Stimulated activated effector memory CD8-positive, alpha-beta T cell treated with anti-CD3 and anti-CD28 coated beads, Interleukin-12 subunit alpha, Interleukin-12 subunit beta, amount 100 ng/mL, for 72 hours (primary cell): ENCODE measurements around the gene ZNF292.
A peak's percentile ranks its signal among the peaks of the same experiment; 100 is the strongest.
"Not testable (repeated sequence)": the region's sequence is repeated elsewhere in the genome, so short reads cannot be mapped to it uniquely, and the experiment has no call there.

Experiments used
- ATAC-seq: fragments of 150-1000 bp; cut with Tn5 transposase; 2 replicates; pipeline ENCODE4 v1.10.0; 2021
- DNase-seq, 2 donors: peaks; one replicate each; pipeline ENCODE4 v3.0.0; 2021 to 2022; ENCODE audit warnings: low spot score in 2 of 2
- H3K27ac Mint-ChIP-seq: one replicate; pipeline ENCODE4 v1.8.0; 2022; ENCODE audit warnings: mild to moderate bottlenecking, mixed read lengths
- H3K36me3 Mint-ChIP-seq: one replicate; pipeline ENCODE4 v1.8.0; 2022; ENCODE audit warnings: mild to moderate bottlenecking, mixed read lengths
- H3K4me1 Mint-ChIP-seq: one replicate; pipeline ENCODE4 v1.8.0; 2022; ENCODE audit warnings: mixed read lengths
- H3K4me3 Mint-ChIP-seq: one replicate; pipeline ENCODE4 v1.8.0; 2022; ENCODE audit warnings: mild to moderate bottlenecking, mixed read lengths
- H3K9me3 Mint-ChIP-seq: one replicate; pipeline ENCODE4 v1.8.0; 2022; ENCODE audit warnings: mixed read lengths

Gene ZNF292

DNA sequence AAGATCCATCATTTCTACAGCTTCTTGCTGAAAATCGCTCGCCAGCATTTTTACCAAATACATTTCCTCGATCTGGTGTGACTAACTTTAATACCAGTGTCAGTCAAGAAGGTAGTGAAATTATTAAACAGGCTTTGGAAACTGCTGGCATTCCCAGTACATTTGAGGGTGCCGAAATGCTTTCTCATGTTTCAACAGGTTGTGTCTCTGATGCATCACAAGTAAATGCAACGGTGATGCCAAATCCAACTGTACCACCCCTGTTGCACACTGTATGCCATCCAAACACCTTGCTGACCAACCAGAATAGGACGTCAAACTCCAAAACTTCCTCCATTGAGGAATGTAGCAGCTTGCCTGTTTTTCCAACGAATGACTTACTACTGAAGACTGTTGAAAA, 102.6 kb downstream of the ZNF292 start:
- H3K4me1 Mint-ChIP-seq: peaks cover 25% of the 10 kb centered on the region
- no peak overlapping the region for H3K4me3 Mint-ChIP-seq
- ATAC-seq: no peak
- H3K9me3 Mint-ChIP-seq: peaks cover 11% of the 10 kb centered on the region
- peaks cover 97% of the 10 kb centered on the region for H3K36me3 Mint-ChIP-seq
- DNase-seq: no peak
- no peak overlapping the region for H3K27ac Mint-ChIP-seq

DNA sequence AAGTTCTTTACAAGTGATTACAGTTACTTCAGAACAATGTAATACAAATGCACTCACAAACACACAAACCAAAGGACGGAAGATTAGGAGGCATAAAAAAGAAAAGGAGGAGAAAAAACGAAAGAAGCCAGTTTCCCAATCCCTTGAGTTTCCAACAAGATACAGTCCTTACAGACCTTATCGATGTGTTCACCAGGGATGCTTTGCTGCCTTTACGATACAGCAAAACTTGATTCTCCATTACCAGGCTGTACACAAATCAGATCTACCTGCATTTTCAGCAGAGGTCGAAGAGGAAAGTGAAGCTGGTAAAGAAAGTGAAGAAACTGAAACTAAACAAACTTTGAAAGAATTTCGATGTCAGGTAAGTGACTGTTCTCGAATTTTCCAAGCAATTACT, 104.4 kb downstream of the ZNF292 start:
- Mint-ChIP-seq H3K4me3 (no peak overlapping the region), H3K4me1 (peaks cover 25% of the 10 kb centered on the region), H3K36me3 (peaks cover 89% of the 10 kb centered on the region), H3K27ac (peak overlapping the region; percentile 83), H3K9me3 (peaks cover 11% of the 10 kb centered on the region)
- DNase-seq: no peak
- ATAC-seq: no peak

DNA sequence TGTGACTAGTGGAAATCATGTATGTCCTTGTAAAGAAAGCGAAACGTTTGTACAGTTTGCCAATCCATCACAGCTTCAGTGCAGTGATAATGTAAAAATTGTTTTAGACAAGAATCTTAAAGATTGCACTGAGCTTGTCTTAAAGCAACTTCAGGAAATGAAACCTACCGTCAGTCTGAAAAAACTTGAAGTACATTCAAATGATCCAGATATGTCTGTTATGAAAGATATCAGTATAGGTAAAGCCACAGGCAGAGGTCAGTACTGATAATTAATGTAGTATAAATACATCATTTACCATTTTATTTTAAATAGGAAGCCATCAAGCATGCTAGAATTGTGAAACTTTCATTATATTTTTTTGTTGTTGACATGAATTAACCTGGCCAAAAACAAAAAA, 106.2 kb downstream of the ZNF292 start:
- no peak for DNase-seq
- peaks cover 83% of the 10 kb centered on the region for H3K36me3 Mint-ChIP-seq
- peak overlapping the region; percentile 33 for H3K27ac Mint-ChIP-seq

DNA sequence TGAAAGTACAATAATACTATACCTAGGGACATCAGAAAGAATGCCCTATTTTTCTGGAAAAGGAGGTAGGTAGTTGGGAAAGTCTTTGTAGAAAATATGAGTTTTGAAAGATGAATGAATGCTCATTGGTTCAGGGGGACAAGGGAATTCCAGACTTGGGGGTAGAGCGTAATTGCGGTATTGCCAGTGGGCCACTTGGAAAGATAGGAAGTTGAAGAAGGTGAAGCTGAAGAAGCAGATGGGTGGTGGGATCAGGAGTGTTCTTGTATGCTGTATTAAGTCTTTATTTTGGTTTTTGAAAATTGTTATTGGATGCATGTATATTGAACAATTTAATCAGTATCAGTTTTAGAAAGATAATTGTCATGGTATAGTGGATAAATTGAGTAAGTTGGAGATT, 109.1 kb downstream of the ZNF292 start:
- peaks cover 11% of the 10 kb centered on the region for H3K9me3 Mint-ChIP-seq
- H3K4me1 Mint-ChIP-seq: peaks cover 24% of the 10 kb centered on the region
- peaks cover 76% of the 10 kb centered on the region for H3K36me3 Mint-ChIP-seq
- H3K4me3 Mint-ChIP-seq: no peak overlapping the region
- DNase-seq: no peak
- H3K27ac Mint-ChIP-seq: peak overlapping the region; percentile 61
- ATAC-seq: no peak

More for the DNA sequence above, 106.2 kb downstream of the ZNF292 start:
- Mint-ChIP-seq H3K4me1 (peaks cover 25% of the 10 kb centered on the region), H3K4me3 (no peak overlapping the region), H3K9me3 (peaks cover 11% of the 10 kb centered on the region)
- no peak for ATAC-seq

DNA sequence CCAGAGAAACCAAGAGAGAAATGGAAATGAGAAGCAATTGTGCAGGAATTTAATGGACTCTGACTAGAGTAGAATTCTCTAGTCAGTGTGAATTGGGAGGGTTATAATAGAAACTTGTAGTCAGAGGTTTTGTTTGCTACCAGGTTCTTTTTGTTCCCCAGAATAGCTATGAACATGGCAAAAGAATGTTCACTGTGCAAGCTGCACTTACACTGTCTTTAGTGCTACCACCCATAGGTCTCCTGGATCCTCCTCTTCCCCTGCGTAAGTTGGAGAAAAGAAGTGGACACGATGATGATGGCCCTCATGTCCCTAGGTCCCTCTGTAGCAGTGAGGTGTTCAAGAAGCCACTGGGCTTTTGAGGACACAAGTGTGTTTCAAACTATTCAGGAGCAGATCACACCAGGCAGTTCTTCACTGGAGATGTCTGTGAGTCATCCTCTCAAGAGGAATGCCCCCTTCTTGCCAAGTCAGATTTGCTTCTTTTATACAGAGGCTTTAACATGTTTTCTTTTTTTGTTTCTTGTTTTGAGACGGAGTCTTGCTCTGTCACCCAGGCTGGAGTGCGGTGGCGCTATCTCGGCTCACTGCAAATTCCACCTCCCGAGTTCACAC, 119.4 kb downstream of the ZNF292 start:
- Mint-ChIP-seq H3K4me3 (no peak overlapping the region), H3K27ac (no peak overlapping the region), H3K9me3 (no peaks in the 10 kb centered on the region), H3K4me1 (peaks cover 8% of the 10 kb centered on the region), H3K36me3 (peaks cover 7% of the 10 kb centered on the region)
- ATAC-seq (peak; percentile 58), DNase-seq (no peak)

DNA sequence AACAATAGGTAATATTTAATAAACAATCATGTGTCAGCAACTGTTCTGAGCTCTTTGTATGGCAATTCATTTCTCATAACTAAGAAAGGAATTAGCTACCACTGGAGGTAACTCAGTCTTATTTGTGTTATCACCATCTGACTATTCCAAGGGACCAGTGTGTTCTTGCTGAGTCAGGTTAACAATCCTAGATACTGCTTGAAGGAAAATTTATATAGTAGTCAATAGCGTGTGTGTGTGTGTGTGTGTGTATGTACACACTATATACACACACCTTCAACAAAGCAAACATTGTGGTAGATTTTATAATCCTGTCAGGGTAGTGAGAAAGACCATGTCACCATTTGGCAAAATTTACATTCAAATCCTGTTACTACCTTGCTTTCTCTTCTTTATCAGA, 121.3 kb downstream of the ZNF292 start:
- H3K4me1 Mint-ChIP-seq: peaks cover 8% of the 10 kb centered on the region
- H3K4me3 Mint-ChIP-seq: no peak overlapping the region
- peak overlapping the region; percentile 67 for H3K27ac Mint-ChIP-seq
- ATAC-seq (no peak), DNase-seq (no peak)
- no peaks in the 10 kb centered on the region for H3K36me3 Mint-ChIP-seq
- H3K9me3 Mint-ChIP-seq: no peaks in the 10 kb centered on the region

DNA sequence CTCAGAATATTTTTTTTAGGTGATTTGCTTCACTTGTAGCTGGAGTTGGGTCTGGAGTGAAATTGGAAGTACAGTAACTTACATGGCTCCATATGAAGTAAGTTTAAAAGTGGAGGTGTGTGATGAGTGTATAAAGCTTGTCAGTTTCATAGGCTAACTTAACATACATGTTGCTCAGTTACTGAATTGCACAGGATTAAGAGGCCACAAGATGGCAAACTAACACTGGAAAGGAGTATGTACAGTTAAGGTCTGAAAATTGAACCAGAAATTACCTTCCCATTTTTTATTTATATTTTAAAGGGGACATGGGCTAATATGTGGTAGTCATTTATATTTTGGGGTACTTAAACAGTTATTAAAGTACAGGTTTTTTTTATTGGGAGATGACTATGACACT, 121.8 kb downstream of the ZNF292 start:
- no peak overlapping the region for H3K27ac Mint-ChIP-seq
- no peaks in the 10 kb centered on the region for H3K9me3 Mint-ChIP-seq
- no peak for DNase-seq
- ATAC-seq: no peak
- no peak overlapping the region for H3K4me3 Mint-ChIP-seq
- H3K36me3 Mint-ChIP-seq: no peaks in the 10 kb centered on the region
- H3K4me1 Mint-ChIP-seq: peaks cover 8% of the 10 kb centered on the region

DNA sequence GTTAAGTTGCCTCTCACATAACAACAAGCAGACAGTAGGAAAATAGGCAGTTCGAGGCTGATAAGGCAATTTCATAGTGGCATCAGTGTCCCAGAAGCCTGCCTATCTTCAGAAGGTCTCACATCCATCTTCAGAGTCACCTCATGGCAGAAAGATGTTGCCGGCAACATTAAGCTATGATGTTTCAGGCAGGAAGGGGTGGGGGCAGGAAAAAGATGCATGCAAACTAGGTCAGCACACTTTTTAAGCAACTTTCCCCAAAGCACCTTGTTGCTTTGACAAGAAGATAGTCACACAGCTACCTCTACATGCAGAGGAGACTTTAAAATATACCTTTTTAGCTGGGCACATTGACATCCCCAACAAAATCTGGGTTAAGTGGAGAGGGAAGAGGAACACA, 123.8 kb downstream of the ZNF292 start:
- Mint-ChIP-seq H3K27ac (peak overlapping the region; percentile 44), H3K36me3 (no peaks in the 10 kb centered on the region), H3K9me3 (no peaks in the 10 kb centered on the region), H3K4me1 (peaks cover 8% of the 10 kb centered on the region), H3K4me3 (no peak overlapping the region)
- DNase-seq (no peak), ATAC-seq (no peak)

DNA sequence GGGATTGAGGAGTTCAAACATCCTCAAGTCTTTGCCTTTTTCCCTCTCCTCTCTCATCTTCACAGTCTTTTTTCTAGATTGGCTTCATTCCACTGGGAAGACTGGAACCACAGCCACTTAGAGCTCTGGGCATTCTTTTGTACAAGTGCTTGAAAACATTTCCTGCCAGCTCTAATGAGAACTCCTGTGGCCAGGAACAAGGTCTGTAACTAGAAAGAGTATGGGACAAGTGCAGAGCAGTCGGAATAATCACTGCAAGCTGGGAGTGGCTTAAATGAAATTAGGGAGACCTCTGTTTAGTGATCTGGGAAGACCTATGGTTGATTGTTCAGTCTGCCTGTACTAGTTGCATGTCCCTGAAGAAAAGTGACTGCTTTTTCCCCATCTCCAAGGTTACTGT, 126.1 kb downstream of the ZNF292 start:
- no peak overlapping the region for H3K27ac Mint-ChIP-seq

DNA sequence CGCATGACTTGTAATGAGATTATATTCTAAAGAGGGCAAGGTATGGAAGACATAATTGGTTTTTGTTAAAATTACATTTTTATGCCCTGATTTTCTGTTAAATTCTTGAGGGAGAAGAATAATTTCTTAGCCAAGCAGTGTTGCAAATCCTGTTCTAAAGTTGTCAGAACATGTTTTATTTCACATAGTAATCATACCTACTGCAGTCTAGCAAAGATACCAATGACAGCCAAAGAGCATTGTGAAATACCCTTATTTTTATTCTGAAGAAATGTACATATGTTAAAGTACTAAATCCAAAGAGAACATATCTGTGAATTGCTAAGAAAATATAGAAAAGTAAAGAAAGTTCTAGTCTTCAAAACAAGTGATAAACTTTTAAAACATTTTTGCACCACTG, 127.4 kb downstream of the ZNF292 start:
- no peak for ATAC-seq
- peaks cover 2% of the 10 kb centered on the region for H3K9me3 Mint-ChIP-seq
- no peak overlapping the region for H3K27ac Mint-ChIP-seq
- no peaks in the 10 kb centered on the region for H3K36me3 Mint-ChIP-seq
- no peak overlapping the region for H3K4me3 Mint-ChIP-seq
- no peak for DNase-seq
- H3K4me1 Mint-ChIP-seq: peaks cover 8% of the 10 kb centered on the region

More for the DNA sequence above, 126.1 kb downstream of the ZNF292 start:
- peaks cover 2% of the 10 kb centered on the region for H3K9me3 Mint-ChIP-seq
- ATAC-seq (no peak), DNase-seq (no peak)
- no peak overlapping the region for H3K4me3 Mint-ChIP-seq
- peaks cover 8% of the 10 kb centered on the region for H3K4me1 Mint-ChIP-seq
- no peaks in the 10 kb centered on the region for H3K36me3 Mint-ChIP-seq

DNA sequence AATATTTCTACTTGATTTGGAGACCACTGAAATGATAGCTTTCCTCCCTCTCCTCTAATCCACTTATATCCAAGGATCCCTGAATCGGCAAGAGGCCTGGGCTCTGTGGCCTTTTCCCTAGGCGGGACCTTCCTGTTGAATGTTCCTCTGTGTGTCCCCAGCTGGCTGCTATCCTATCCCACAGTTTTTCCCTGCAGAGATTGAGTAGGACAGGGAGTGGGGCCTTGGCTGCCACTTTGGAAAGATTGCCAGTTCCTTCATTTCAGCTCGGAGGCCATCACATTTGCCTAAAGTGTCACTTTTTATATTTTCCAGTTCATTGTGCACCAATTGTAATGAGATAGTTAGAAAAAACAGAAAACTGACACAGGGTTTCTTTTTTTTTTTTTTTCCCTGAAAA, 128.1 kb downstream of the ZNF292 start:
- no peaks in the 10 kb centered on the region for H3K36me3 Mint-ChIP-seq
- DNase-seq: no peak
- H3K27ac Mint-ChIP-seq: no peak overlapping the region
- H3K4me3 Mint-ChIP-seq: no peak overlapping the region
- ATAC-seq: no peak
- H3K4me1 Mint-ChIP-seq: peaks cover 8% of the 10 kb centered on the region
- peaks cover 2% of the 10 kb centered on the region for H3K9me3 Mint-ChIP-seq

DNA sequence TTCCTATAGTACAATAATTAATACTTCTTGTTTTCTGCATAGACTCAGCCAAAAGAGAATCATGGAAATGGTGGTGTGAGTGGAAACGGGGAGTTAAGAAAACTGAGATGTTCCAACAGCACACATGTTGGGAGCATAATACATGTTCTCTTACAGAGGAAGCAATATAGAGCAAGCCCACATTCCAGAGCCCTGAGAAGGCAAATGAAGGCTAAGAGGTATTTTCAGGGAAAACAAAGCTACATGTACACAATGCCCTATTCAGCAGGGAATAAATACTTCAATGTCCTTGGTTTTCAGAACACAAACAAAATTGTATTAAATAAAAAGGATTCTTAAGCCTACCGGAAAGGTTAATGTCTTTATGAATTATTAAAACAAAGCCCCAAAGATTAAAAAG, 131.9 kb downstream of the ZNF292 start:
- peaks cover 2% of the 10 kb centered on the region for H3K9me3 Mint-ChIP-seq
- DNase-seq (no peak), ATAC-seq (no peak)
- no peaks in the 10 kb centered on the region for H3K36me3 Mint-ChIP-seq
- no peaks in the 10 kb centered on the region for H3K4me1 Mint-ChIP-seq
- H3K27ac Mint-ChIP-seq: no peak overlapping the region
- no peak overlapping the region for H3K4me3 Mint-ChIP-seq

DNA sequence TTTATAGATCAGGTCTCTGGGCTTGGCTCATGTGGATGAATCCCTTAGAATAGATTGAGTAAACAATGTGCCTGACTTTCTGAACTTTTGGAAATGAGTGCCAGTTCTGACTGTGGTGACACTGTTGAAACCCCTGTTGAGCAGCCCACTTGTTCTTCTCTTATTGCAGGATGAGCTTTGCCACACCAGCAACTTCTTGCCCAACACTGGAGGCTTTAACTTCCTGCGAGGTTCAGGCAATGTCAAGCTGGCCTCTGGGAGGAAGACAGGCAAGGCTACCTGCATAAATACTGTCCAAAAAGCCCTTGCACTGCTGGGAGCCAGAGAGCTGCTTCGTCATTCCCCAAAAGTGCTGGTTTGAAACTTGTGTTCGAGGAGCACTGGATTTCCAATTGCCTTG, 134.2 kb downstream of the ZNF292 start:
- Mint-ChIP-seq H3K4me1 (no peaks in the 10 kb centered on the region), H3K4me3 (no peak overlapping the region), H3K27ac (no peak overlapping the region), H3K9me3 (peaks cover 2% of the 10 kb centered on the region), H3K36me3 (no peaks in the 10 kb centered on the region)
- DNase-seq (no peak), ATAC-seq (no peak)

DNA sequence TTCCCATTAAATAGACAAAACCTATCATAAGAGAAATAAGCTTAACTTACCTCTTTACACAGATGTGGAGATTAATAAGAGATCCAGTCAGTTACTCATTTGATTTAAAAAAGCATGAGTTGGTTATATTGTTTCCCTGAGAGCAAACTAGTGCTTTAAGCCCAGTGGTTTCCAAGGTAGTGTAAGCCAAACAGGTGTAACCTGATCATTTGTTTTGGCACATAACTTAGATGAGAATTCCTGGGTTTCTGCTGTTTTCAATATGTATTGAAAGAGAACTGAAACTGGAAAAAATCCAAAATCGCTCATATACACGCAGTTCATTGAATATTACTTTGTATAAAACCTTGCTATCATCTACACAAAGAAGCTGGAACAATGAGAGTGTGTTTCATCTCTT, 136.5 kb downstream of the ZNF292 start:
- H3K4me1 Mint-ChIP-seq: no peaks in the 10 kb centered on the region
- DNase-seq (no peak), ATAC-seq (no peak)
- H3K36me3 Mint-ChIP-seq: no peaks in the 10 kb centered on the region
- no peak overlapping the region for H3K27ac Mint-ChIP-seq
- no peak overlapping the region for H3K4me3 Mint-ChIP-seq
- no peaks in the 10 kb centered on the region for H3K9me3 Mint-ChIP-seq

DNA sequence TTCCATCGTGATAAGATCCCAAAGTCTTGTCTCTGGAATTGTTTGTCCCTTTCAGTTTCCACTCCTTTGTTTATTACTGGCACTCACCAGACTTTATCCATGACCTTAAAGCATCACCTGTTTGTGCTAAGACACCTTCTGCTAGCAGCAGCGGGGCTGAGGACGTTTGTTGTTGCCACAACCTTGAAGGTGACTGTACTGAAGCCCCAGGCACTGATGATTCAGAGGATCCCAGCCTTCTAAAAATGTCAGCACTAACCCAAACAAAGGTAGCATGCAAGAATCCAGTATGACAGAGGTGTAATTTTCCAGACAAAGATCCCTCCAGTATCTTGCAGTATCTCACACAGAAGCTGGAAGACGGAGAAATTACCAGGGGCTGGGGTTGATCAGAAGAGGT, 138.2 kb downstream of the ZNF292 start:
- Mint-ChIP-seq H3K9me3 (no peaks in the 10 kb centered on the region), H3K27ac (no peak overlapping the region), H3K4me1 (no peaks in the 10 kb centered on the region), H3K36me3 (no peaks in the 10 kb centered on the region), H3K4me3 (no peak overlapping the region)
- ATAC-seq (no peak), DNase-seq (no peak)

DNA sequence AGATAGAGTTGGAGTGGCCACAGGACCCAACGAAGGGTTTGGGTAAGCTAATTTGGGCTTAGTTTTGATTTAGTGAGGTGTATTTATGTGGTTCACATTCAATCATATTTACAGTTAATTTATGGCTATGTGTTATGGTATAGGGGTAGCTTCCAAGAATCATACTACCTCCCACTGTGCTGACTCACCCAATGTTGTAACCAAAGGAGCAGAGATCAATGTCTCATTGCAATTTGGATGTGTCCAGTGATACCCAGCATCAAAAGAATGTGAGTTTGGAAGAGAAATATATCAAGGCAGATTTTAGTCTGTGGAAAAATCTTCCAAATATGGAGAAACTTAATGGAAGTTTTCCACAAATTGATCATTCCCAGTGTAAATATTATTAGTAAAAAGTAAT, 141.8 kb downstream of the ZNF292 start:
- no peaks in the 10 kb centered on the region for H3K9me3 Mint-ChIP-seq

DNA sequence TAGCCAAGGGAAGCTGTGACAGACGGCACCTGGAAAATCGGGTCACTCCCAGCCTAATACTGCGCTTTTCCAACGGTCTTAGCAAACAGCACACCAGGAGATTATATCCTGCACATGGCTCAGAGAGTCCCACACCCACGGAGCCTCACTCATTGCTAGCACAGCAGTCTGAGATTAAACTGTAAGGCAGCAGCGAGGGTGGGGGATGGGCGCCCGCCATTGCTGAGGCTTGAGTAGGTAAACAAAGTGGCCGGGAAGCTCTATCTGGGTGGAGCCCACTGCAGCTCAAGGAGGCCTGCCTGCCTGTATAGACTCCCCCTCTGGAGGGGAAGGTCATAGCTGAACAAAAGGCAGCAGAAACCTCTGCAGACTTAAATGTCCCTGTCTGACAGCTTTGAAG, 145.9 kb downstream of the ZNF292 start:
- H3K4me1 Mint-ChIP-seq, H3K9me3 Mint-ChIP-seq, H3K4me3 Mint-ChIP-seq, H3K27ac Mint-ChIP-seq, DNase-seq, ATAC-seq, H3K36me3 Mint-ChIP-seq: not testable (repeated sequence)

More for the DNA sequence above, 141.8 kb downstream of the ZNF292 start:
- no peak for DNase-seq
- H3K27ac Mint-ChIP-seq: no peak overlapping the region
- H3K4me3 Mint-ChIP-seq: no peak overlapping the region
- H3K4me1 Mint-ChIP-seq: no peaks in the 10 kb centered on the region
- no peaks in the 10 kb centered on the region for H3K36me3 Mint-ChIP-seq
- no peak for ATAC-seq
